Keratinocyte (primary cell): ENCODE data around the gene C3orf49. TPM values are rescaled to one million over a fixed set of nuclear protein-coding genes. Genes with fewer than 3 reads are reported as not detected.

Source experiments
- DNase-seq: peaks from one replicate; pipeline ENCODE4 v3.0.0-alpha.2; 2011; ENCODE audit warnings: low read depth, missing footprints, low spot score
- FAIRE-seq: peaks from 2 replicates; lab custom pipeline; 2011; peaks lifted over from hg19 to GRCh38; lab: Jason Lieb, UNC
- H2AFZ ChIP-seq: 2 replicates; pipeline ENCODE4 v1.6.0; 2012; ENCODE audit warnings: low read length, control low read depth, inconsistent platforms; ENCODE audit not compliant: control insufficient read depth
- H3K27ac ChIP-seq: 2 replicates; pipeline ENCODE4 v1.5.1; 2011; ENCODE audit warnings: low read length; ENCODE audit not compliant: control insufficient read depth, insufficient read depth
- H3K27me3 ChIP-seq: 3 replicates; pipeline ENCODE4 v1.6.0; 2011; ENCODE audit warnings: low read length; ENCODE audit not compliant: control insufficient read depth, insufficient read depth; ENCODE audit errors: extremely low read depth
- H3K36me3 ChIP-seq, 2 experiments: 2 replicates in 1 of 2; 3 replicates in 1 of 2; pipeline ENCODE4 v1.5.1; 2011; ENCODE audit warnings: low read length in 2 of 2, mild to moderate bottlenecking in 1 of 2; ENCODE audit not compliant: control insufficient read depth in 2 of 2, insufficient read depth in 2 of 2; ENCODE audit errors: extremely low read depth in 1 of 2
- H3K4me1 ChIP-seq: 3 replicates; pipeline ENCODE4 v1.5.1; 2011; ENCODE audit warnings: low read length; ENCODE audit not compliant: control insufficient read depth, insufficient read depth; ENCODE audit errors: extremely low read depth
- H3K4me2 ChIP-seq: 3 replicates; pipeline ENCODE4 v1.6.0; 2011; ENCODE audit warnings: low read depth, low read length; ENCODE audit not compliant: control insufficient read depth, insufficient read depth; ENCODE audit errors: extremely low read depth
- H3K4me3 ChIP-seq, 3 experiments: fragments of 200-600 bp in 1 of 3; sonication (generic) in 1 of 3; 2 replicates in 2 of 3; 3 replicates in 1 of 3; pipeline ENCODE4 v1.5.1; 2011 to 2016; ENCODE audit warnings: low read length in 3 of 3, mild to moderate bottlenecking in 3 of 3, control low read depth in 2 of 3, inconsistent platforms in 1 of 3, low read depth in 1 of 3, mixed read lengths in 1 of 3, mixed run types in 1 of 3, moderate library complexity in 1 of 3; ENCODE audit not compliant: control insufficient read depth in 2 of 3, insufficient read depth in 2 of 3; ENCODE audit errors: extremely low read depth in 1 of 3
- H3K79me2 ChIP-seq: 2 replicates; pipeline ENCODE4 v1.6.0; 2012; ENCODE audit warnings: low read length; ENCODE audit not compliant: control insufficient read depth, insufficient read depth
- H3K9ac ChIP-seq: 3 replicates; pipeline ENCODE4 v1.6.0; 2011; ENCODE audit warnings: low read length; ENCODE audit not compliant: control insufficient read depth, insufficient read depth; ENCODE audit errors: extremely low read depth
- H3K9me1 ChIP-seq: 3 replicates; pipeline ENCODE4 v1.6.0; 2011; ENCODE audit warnings: low read length; ENCODE audit not compliant: control insufficient read depth, insufficient read depth; ENCODE audit errors: extremely low read depth
- H3K9me3 ChIP-seq: 2 replicates; pipeline ENCODE4 v1.5.1; 2012; ENCODE audit warnings: low read depth, low read length; ENCODE audit not compliant: control insufficient read depth
- H4K20me1 ChIP-seq: 3 replicates; pipeline ENCODE4 v1.6.0; 2011; ENCODE audit warnings: low read length; ENCODE audit not compliant: control insufficient read depth, insufficient read depth; ENCODE audit errors: extremely low read depth
- CTCF ChIP-seq, 3 experiments: IDR thresholded peaks in 1 of 3; conservative IDR thresholded peaks in 1 of 3; optimal IDR thresholded peaks in 1 of 3; 2 replicates in 2 of 3; 3 replicates in 1 of 3; pipeline versions ENCODE3 to v1.5.1; 2011; ENCODE audit warnings: low read length in 3 of 3, mild to moderate bottlenecking in 3 of 3, moderate library complexity in 2 of 3, control low read depth in 1 of 3, inconsistent platforms in 1 of 3; ENCODE audit not compliant: insufficient read depth in 2 of 3; ENCODE audit errors: extremely low read depth in 1 of 3
- EZH2 ChIP-seq: IDR thresholded peaks from one replicate; pipeline ENCODE4 v1.6.1; 2012; ENCODE audit warnings: inconsistent platforms, mild to moderate bottlenecking, low read length, moderate library complexity
- dilution Hi-C: fragments of 300-500 bp; cut with MboI; formaldehyde crosslinking; loops from one replicate; pipeline ENCODE4 v1.7.0; 2020; ENCODE audit warnings: low sequenced_read_pairs; ENCODE audit not compliant: extremely low pct_ligation_motif_present
- polyA plus RNA-seq, 5 experiments: library from polyadenylated mRNA; depleted of rRNA in 3 of 5; stranded (reverse) in 3 of 5; stranded (forward) in 1 of 5; unstranded in 1 of 5; fragments of >200 nt; gene quantifications; 1 replicate in 1 of 5; 2 replicates in 3 of 5; 3 replicates in 1 of 5; pipeline versions ENCODE4 v1.2.1 to v1.2.3, GENCODE V29; 2011 to 2012; ENCODE audit warnings: missing spikeins in 2 of 5, low read depth in 1 of 5, low replicate concordance in 1 of 5

Gene C3orf49
- polyA plus RNA-seq, 1 donor (not counting 4 experiments of a cell fraction or from before 2014, with no cell fraction given), result not detected

- no peak for TF ChIP-seq CTCF (optimal IDR thresholded peaks at IDR 0.05 in 1 of 3, IDR thresholded peaks at IDR 0.05 in 1 of 3, conservative IDR thresholded peaks at IDR 0.05 in 1 of 3; ENCODE audit: extremely low read depth in 1 of 3, insufficient read depth in 2 of 3, low read length in 3 of 3)
- TF ChIP-seq EZH2, result no peak
- no peak overlapping the region for H3K4me2 ChIP-seq
- H3K27me3 ChIP-seq, result no peaks in the 10 kb centered on the region
- dilution Hi-C loops, result no loop called here
- no peaks in the 10 kb centered on the region for H4K20me1 ChIP-seq
- no peaks in the 10 kb centered on the region for H3K79me2 ChIP-seq
- no peak overlapping the region for H3K9ac ChIP-seq
- H3K9me3 ChIP-seq, result no peaks in the 10 kb centered on the region
- H3K4me3 ChIP-seq, result no peak overlapping the region
- peaks cover 5 to 6% of the 10 kb centered on the region in 2 experiments for H3K36me3 ChIP-seq
- H3K4me1 ChIP-seq, result peaks cover 7% of the 10 kb centered on the region
- H2AFZ ChIP-seq, result no peak overlapping the region
- no peak overlapping the region for H3K27ac ChIP-seq
- H3K9me1 ChIP-seq, result no peaks in the 10 kb centered on the region
- DNase-seq (no peak), FAIRE-seq (no peak)
Observed at GRCh38 chr3:63832395-63832794, 13.3 kb downstream of the C3orf49 start.

GRCh38 chr3:63841704-63842103, 22.6 kb downstream of the C3orf49 start:
- H2AFZ ChIP-seq, result no peak overlapping the region
- H3K27ac ChIP-seq, result no peak overlapping the region
- no peaks in the 10 kb centered on the region for H3K4me1 ChIP-seq
- dilution Hi-C loops, result no loop called here
- no peaks in the 10 kb centered on the region for H4K20me1 ChIP-seq
- no peak overlapping the region for H3K4me2 ChIP-seq
- no peaks in the 10 kb centered on the region for H3K27me3 ChIP-seq
- TF ChIP-seq CTCF (optimal IDR thresholded peaks at IDR 0.05 in 1 of 3, IDR thresholded peaks at IDR 0.05 in 1 of 3, conservative IDR thresholded peaks at IDR 0.05 in 1 of 3; ENCODE audit: extremely low read depth in 1 of 3, insufficient read depth in 2 of 3, low read length in 3 of 3) (no peak), EZH2 (no peak)
- FAIRE-seq (no peak), DNase-seq (no peak)
- H3K79me2 ChIP-seq, result peaks cover 35% of the 10 kb centered on the region
- no peak overlapping the region for H3K4me3 ChIP-seq
- no peaks in the 10 kb centered on the region for H3K36me3 ChIP-seq
- H3K9me1 ChIP-seq, result no peaks in the 10 kb centered on the region
- H3K9me3 ChIP-seq, result no peaks in the 10 kb centered on the region
- H3K9ac ChIP-seq, result no peak overlapping the region
